NCI-H1694 treated with DMSO at 0.1 percent for 48 hours (cell line): ENCODE measurements around the gene RNASEH2A.

ENCODE experiments used
- DNase-seq: peaks from one replicate; lab custom pipeline; 2025; lab: John Stamatoyannopoulos, UW

Gene RNASEH2A

DNA sequence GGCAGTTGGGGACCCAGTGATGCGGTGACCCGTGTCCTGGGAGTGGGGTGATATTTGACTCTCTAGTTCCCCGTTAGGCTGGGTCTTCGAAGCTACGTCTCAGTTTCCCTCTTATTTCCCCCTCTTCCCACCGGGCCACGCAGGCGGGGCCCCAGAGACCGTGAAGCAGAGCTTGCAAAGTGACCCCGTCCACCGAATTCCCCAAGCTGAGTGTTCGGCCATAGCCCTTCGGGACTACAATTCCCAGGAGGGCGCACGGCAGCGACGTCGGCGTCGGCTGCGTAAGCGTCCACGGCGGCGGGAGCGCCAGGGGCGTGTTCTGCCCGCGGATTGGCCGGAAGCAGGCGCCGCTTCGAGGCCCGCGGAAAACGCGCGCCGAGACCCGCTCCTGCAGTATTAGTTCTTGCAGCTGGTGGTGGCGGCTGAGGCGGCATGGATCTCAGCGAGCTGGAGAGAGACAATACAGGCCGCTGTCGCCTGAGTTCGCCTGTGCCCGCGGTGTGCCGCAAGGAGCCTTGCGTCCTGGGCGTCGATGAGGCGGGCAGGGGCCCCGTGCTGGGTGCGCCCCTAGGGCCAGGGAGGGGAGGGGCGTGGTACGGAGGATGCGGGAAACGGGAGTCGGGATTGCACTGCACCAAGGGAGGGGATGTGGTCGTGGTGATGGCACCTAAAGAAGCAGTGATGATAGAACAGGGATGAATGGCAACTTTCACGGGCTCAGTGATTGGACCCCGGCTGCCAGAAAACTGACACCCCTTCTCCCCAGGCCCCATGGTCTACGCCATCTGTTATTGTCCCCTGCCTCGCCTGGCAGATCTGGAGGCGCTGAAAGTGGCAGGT is at the start of gene RNASEH2A:
Gene RNASEH2A (plus strand): TSS at position 343 of the 840 bp plus-strand sequence. CDS start 90 bp downstream, at position 433.
- DNase-seq: peak; percentile 79

DNA sequence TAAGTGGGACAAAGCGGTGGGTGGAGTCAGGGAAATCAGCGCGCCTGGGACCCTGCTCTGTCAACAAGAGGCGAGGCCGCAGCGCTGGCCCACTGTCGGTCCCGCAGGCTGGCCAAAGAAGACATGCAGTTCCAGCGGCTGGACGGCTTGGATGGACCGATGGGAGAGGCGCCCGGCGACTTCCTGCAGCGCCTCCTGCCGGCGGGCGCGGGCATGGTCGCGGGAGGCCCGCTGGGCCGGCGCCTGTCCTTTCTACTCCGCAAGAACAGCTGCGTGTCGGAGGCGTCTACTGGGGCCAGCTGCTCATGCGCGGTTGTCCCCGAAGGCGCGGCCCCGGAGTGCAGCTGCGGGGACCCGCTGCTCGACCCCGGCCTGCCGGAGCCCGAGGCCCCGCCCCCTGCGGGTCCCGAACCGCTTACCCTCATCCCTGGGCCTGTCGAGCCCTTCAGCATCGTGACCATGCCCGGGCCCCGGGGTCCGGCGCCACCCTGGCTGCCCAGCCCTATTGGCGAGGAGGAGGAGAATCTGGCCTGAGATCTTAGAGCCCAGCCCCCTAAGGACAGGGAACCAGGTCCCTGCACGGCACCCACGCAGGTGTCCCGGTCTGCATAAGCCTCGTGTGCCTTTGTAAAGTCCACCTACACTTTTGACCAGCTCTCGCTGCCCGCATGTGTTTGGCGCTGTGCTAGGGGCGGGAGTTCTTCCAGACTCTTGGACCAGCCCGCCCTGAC is 48.7 kb upstream of the RNASEH2A start:
- DNase-seq: peak; percentile 40

DNA sequence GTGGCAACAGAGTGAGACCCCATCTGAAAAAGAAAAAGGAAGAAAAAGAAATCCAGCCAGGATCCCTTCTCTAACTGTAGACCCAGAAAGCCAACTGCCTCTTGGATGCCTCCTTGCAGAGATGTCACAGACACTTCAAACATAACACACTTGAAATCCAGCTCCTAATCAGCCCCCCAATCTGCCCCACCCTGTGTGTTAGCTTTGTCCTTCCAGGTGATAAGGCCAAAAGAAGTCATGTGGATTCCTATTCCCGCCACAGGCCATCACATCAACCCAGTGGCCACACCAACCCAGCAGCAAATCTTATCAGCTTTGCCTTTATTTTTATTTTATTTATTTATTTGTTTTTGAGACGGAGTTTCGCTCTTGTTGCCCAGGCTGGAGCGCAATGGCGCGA is 46.7 kb upstream of the RNASEH2A start:
- no peak for DNase-seq

DNA sequence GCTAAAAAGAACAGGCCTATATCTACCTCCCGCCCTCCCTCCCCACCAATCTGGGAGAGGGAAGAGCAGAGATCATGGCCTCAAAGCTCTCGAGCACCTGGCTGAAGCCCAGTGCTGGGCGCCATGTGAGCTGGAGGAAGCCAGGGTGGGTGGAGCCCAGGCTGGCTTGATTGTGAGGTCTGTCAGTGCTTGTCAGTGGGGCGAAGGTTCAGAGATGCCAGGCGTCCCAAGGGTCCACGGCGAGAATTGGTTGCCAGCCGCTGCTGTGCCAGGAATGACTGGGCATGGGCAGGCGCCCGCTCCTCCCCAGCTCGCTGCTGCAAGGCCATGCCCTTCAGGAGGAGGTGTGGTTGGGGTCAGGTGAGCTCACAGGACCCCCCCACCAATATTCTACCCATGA is 43.3 kb upstream of the RNASEH2A start:
- no peak for DNase-seq

DNA sequence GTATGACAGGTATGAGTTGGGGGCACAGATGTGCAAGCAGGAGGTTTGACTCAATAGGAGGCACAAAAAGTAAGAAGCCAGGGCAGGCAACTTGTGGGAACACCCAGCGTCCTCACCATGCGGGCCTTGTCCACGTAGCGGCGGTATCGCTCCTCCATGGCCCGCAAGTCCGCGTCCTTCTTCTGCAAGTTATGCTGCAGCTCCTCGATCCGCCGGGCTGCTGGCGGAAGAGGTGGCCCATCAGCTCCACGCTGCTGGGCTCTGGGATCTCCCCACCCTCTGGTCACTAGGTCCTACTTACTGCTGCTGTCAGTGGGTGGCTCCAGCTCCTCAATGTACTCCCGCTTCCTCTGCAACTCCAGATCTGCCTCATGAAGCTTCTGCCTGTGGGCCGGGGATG is 41.7 kb upstream of the RNASEH2A start:
- no peak for DNase-seq

DNA sequence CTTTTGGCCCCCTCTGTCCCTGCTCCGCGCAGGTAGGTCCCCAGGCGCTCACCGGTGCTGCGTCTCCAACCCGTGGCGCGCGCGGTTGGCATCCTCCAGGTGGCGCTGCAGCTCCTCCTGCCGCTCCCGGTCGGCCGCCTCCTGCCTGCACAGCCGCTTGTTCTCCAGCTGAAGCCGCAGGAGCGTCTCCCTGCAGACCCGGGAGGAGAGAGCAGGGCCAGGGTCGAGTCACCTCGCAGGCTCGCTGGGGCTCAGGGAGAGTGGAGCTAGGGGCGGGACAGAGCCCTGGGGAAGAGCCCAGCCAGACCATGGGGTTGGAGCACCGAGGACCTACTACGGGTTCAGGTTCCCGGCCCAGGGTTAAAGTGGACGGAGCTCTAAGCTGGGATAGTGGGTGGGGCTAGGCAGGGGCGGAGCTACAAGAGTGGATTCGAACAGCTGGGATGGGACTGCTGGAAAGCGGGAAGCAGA is 40.3 kb upstream of the RNASEH2A start:
- peak; percentile 72 for DNase-seq

DNA sequence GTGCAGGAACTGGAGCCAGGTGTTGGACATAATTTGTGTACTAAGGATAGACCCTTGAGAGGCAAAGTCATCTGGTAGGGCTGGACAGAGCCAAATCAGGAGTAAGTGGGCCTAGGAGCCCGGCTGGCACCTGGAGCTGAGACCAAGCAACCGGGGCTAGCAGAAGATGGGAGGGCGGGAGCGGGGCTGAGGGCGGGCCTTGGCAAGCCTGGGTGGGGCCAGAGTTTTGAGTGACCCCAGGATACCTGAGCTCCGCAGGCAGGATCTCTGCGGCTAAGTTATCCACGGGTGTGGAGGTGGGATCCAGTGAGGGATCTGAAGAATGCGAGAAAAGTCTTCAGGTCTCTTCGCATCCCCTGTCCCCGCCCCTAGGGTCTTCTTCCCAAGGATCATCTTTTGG is 39.2 kb upstream of the RNASEH2A start:
- DNase-seq: no peak

DNA sequence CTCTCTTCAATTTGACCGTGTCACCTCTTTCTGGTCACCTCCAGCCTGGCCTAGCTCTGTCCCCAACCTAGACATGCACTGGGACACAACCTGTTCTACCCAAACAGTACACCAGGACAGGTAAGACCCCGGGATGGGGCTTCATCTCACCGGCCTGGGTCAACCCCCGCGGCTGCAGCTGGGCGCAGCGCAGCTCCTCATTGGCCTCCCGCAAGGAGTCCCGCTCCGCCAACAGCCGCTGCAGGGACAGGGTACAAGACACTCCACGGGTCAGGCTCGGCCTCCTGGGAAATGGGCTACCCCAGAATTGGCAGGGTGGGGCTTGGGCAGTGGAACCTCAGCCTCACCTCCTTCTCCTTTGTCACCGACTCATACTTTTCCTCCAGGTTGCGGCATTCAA is 38.7 kb upstream of the RNASEH2A start:
- DNase-seq: no peak

DNA sequence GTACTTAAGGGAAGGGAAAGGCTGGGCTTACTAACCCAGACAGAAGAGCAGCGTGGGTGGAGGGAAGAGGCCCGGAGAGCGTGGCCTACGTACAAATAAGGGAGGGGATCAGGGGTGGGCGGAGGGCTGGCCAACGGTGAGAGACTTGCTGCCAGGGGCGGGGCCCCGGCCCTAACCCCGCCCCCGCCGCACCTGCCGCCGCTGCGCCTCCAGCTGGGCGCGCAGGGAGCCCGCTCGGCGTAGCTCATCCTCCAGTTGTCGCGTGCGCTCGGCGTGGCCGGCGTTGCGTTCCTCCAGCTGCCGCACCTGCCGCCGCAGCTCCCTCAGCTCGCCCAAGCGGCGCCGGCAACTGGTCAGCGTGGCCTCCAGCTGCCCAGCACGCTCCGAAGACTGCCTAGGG is 36.7 kb upstream of the RNASEH2A start:
- DNase-seq: no peak

DNA sequence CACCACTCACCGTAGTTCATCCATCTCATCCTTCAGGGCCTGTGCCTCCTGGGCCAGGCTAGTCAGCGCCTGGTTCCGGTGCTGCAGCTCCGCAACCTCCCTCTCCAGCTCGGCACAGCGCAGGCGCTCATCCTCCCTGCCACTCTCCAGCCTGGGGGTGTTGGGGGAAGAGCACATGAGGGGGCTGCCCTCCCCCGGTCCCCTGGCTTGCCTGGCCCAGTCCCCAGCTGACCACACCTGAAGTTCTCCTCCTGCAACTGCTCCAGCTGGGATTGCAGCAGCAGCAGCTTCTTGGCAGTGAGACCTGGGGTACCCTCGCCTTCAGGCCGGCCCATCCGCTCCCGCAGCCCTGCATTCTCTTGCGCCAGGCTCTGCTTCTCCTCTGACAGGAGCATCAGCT is 35.5 kb upstream of the RNASEH2A start:
- no peak for DNase-seq

DNA sequence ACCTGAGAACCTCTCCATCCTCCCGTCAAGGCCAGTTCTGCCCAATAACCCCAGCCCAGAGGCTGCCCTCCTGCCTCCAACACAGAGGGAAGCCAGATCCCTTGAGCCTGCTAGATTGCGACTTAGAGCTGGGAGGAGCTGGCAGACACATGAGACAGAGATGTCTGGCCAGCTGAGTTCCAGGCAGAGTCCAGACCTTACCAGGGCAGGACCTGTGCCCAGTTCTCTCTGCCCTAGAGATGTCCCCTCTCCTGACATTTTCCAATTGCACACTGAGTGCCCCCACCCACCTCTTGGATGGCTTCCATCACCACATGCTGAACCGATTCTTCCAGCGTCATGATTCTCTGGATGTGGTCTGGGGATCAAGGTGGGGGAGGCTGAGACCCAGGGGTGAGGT is 34.1 kb upstream of the RNASEH2A start:
- no peak for DNase-seq

DNA sequence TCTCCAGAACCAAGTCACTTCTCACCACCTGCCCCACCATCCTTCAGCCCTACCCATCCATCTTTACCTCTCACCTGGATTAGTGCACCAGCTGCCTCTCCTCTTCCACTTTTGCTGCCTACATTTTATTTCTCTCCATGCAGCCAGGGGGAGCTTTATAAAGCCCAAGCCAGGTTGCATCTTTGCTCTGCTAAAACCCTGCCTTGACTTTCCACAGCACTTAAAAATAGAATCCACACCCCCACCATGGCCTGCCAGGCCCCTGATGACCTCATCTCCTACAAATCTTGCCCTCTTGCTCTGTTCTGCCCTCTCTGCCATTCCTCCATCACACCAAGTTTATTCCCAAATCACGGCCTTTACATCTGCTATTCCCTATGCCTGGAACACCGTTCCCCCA is 32.8 kb upstream of the RNASEH2A start:
- no peak for DNase-seq

DNA sequence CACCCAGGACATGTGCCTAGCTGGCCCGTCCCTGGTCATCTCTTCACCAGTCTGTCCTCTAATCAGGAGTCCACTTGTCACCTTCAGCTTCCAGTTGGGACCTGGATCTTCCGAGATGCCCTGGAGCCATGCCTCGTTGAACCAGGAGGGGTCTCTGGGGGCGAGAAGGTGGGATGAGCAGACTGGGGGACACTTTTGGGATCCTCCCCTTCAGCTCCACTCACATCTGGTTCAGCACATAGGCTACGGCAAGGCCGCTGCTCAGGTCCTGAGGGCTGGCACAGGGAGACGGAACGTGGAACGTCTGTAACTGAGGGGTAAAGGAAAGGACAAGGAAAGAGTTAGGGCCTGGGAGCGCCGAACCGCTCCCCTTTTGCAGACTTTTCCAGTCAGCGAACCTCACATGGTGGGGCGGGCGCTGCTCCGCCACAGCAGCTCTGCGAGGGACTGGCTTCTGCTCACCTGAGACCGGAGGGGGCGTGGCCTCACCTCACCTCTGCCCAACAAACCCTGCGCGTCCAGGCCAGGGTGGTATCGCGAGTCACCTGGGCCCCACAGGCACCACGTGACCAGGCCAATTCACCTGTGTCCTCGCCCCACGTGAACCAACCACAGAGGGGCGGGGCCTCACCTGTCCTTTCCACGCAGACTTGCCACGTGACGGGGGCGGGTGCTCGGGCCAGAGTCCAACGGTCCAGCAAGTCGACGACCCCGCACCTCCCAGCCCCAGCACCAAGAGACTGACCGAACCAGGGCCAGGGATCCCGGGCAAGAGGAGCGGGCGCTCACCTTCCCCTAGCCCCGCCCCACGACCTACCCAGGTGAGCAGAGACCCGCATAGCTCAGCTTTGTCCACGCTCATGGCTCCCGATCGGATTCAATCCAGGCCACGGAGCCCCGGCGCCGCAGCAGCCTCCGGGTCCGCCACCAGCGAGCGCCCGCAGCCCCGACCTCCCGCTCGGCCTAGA is 31.5 kb upstream of the RNASEH2A start, which contains the start of gene HOOK2:
Gene HOOK2 (minus strand): TSS at position 965 of the 968 bp plus-strand sequence. CDS start 103 bp downstream, at position 862.
- DNase-seq: no peak

DNA sequence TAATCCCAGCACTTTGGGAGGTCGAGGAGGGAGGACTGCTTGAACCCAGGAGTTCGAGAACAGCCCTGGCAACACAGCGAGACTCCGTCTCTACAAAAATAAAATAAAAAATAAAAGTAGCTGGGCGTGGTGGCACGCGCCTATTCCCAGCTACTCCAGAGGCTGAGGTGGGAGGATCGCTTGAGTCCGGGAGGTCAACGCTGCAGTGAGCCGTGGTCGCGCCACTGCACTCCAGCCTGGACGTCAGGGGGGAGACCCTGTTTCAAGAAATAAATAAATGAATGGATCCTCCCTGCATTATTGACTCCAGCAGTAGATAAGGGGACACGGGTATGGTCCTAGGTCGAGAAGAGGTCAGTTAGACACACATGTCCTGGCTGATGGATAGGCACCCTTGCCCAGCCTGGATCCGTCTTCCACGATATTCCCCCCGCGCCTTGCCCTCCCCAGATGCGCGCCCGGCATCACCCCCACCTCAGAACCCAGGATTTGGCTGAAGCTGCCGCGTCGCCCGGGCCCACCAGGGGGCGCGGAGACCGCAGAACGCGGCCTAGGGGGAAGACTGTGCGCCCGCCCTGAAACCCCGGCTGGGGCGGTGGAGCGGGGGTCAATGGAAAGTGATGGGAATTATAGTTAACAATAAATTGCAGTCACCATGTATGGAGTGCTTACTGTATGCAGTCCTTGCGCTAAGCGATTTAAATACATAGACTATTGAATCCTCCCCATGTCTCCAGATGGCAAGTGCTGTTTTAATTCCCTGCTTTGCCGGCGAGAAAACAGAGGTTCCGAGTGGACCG is 29.0 kb upstream of the RNASEH2A start:
- peak; percentile 70 for DNase-seq

DNA sequence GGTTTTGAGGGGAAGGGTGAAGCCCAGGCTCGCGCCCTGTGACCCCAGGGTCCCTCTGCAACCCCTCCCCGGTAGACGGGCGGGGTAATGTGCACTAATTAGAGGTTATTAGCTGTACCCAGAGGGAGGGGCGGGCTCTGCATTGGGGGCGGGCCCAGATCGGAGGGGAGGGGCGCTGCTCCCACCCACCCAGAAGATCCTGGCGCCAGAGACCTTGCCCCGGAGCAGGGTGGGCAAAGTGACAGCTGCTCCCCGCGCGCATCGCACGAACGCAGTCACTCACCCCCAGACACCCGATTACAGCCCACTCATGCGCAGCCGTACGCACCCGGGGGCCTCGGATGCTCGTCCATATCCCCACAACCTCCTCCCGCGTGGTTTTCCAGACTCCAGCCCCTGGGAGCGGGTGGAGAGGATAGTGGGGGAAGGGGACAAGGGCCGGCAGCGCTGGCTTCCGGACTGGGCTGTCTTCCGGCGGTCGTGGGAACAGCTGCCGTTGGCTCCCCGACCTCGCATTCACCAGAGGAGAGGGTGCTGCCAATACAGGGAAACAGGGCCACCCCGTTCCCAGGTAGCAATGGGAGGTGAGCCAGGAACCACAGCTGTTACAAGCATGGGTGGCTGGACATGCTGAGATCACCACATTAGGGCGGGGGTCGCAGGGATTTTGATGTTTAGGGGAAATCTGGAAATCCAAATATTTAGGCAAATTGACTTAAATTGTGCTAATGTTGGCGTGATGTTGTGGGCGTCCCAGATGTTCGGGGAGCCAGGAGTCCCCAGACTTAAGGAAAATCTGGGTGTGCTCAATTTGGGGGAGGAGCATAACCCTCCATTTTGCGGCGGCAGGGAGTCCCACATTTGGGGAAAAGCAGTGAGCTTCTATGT is 28.1 kb upstream of the RNASEH2A start:
- peak; percentile 77 for DNase-seq

DNA sequence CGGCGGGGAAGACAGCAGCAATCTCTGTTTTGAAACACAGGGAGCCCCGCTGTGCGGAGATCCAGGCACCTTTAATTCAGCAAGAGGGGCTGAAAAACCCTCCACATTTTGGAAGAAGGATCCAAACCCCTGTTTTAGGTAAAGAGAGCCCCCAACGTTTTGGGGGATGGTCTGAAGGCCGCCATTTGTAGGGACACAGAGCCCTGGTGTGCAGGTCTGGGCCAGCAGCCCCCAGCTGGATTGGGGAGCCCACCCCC is 27.6 kb upstream of the RNASEH2A start:
- no peak for DNase-seq

DNA sequence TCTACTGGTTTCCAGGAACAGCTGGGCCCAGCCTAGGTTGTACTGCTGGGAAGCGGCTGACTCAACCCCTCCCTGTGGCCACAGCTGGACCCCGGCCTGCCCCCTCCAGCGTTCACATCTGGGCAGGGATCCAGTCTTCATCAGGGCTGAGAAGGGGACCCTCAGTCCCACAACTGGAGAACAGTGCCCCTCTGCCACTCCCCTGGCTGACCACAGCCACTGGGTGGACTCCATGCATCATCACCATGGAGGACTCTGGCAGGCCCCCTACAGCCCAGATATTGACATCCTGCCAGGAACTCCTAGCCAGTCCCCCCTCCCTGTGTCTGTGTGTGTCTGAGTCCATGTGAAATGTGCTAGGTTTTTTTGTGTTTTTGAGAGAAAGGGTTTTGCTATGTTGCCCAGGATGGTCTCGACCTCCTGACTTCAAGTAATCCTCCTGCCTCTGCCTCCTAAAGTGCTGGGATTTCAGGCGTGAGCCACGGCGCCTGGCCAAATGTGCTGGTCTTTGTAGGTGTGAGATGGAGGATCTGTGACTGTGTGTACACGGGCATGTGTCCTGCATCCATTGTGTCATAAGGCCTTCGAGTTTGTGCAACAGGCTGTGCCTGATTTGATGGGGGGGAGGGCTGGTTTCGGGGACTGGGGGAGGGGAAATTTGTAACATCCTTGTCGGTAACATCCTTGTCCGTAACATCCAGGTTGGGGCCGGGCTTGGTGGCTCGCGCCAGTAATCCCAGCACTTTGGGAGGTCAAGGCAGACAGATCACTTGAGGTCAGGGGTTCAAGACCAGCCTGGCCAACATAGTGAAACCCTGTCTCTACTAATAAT is 27.0 kb upstream of the RNASEH2A start:
- peak; percentile 28 for DNase-seq

DNA sequence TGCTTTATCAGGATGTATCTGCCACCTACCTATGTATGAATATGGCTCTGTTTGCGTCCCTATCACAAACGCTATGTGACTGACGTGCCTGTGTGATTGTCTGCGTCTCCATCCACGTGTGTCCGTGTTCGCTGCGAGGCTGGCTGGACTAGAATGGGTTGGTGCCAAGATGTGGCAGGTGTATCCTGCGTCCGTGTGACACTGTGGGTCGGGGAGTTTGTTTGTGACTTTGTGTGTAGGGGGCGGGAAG is 24.3 kb upstream of the RNASEH2A start:
- no peak for DNase-seq

DNA sequence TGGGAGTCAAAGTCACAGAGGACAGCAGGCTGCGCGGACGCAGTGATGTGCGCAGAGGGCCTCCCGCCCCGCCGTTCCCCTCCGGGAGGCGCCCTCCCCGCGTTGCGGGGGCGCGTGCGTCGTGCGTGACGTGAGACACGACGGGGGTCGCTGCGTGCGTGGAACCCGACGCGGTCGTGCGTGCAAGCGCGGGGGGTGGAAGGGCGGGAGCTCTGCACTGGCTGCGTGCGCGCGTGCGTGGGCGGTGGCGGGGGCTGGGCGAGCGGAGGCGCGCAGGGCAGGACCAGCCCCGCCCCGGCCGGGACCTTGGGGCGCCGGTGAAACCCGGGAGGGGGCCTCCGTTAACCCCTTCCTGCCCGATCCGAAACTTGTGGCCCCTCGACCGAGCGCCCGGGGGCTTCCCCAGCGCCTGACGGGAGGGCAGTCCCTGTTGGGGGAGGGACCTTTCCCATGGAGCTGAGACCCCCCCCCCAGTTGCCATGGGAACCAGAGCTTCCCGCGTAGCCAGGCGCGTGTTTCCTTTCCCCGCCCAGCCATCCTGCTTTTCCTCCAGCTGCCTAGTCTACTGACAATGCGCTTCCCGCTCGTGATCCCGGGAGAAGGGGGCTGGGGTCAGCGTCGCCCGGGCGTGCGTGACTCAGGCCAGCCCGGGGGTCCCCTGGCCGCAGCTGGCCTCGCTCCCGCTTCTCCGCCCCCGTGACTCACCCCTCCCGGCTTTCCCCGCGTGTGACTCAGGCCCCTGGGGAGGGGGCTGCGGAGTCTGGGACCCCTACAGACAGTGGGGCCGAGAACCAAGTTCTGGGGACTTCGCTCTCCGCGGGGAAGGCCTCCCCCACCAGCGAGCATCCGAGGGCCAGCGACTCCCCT is 23.7 kb upstream of the RNASEH2A start:
- DNase-seq: peak; percentile 58
